Stomach (tissue), 9 donors: ENCODE measurements around the gene FBXL17. TPM values are rescaled to one million over a fixed set of nuclear protein-coding genes. Genes with fewer than 3 reads are reported as not detected.

Source experiments
- DNase-seq, 2 donors: peaks; one replicate each; pipeline versions ENCODE4 v3.0.0 to v3.0.0-alpha.2; 2013 to 2019
- H3K27ac ChIP-seq, 5 donors: fragments of 200-600 bp in 4 of 5; sonication (generic) in 4 of 5; one replicate each; pipeline ENCODE4 v1.5.1; 2013 to 2019; ENCODE audit warnings: mild to moderate bottlenecking in 1 of 5, moderate library complexity in 1 of 5
- H3K27me3 ChIP-seq, 3 donors: fragments of 200-600 bp; sonication (generic); one replicate each; pipeline ENCODE4 v1.5.1; 2017 to 2019; ENCODE audit warnings: mixed run types in 1 of 3
- H3K36me3 ChIP-seq, 4 donors: fragments of 200-600 bp; sonication (generic); 1 replicate in 3 of 4; 2 replicates in 1 of 4; pipeline ENCODE4 v1.5.1; 2016 to 2019
- H3K4me1 ChIP-seq, 4 donors: fragments of 200-600 bp; sonication (generic); one replicate each; pipeline ENCODE4 v1.5.1; 2016 to 2019
- H3K4me3 ChIP-seq, 4 donors: fragments of 200-600 bp; sonication (generic) in 3 of 4; one replicate each; pipeline ENCODE4 v1.5.1; 2016 to 2019; ENCODE audit warnings: mild to moderate bottlenecking in 1 of 4
- H3K9me3 ChIP-seq, 4 donors: fragments of 200-600 bp; sonication (generic); one replicate each; pipeline ENCODE4 v1.5.1; 2016 to 2019
- CTCF ChIP-seq, 7 experiments: fragments of 450-650 bp in 4 of 7; fragments of 200-600 bp in 3 of 7; sonication (generic) in 3 of 7; IDR thresholded peaks; one replicate each; pipeline ENCODE4 v1.5.1; 2016 to 2019; ENCODE audit warnings: antibody characterized with exemption in 7 of 7, control low read depth in 2 of 7, mild to moderate bottlenecking in 1 of 7
- EP300 ChIP-seq: sonication (generic); formaldehyde crosslinking; IDR thresholded peaks from one replicate; pipeline ENCODE4 v1.6.1; 2017; ENCODE audit warnings: antibody characterized with exemption
- POLR2A ChIP-seq, 4 donors: fragments of 450-650 bp; IDR thresholded peaks; one replicate each; pipeline ENCODE4 v1.6.1; 2016; ENCODE audit warnings: antibody characterized with exemption in 4 of 4, control low read depth in 2 of 4, mild to moderate bottlenecking in 1 of 4, moderate library complexity in 1 of 4
- POLR2AphosphoS5 ChIP-seq, 3 donors: sonication (generic); formaldehyde crosslinking; IDR thresholded peaks; one replicate each; pipeline ENCODE4 v1.6.1; 2016; ENCODE audit warnings: antibody characterized with exemption in 3 of 3
- WGBS, 5 donors: extraction: QIAGEN DNeasy Blood & Tissue Kit in 3 of 5; methylation state at CpG; one replicate each; pipeline versions ENCODE4 v1.1.5 to v1.1.7; 2013 to 2018; 5-methylcytosine and 5-hydroxymethylcytosine counted together
- intact Hi-C: fragments of 100-400 bp; cut with DNase I; formaldehyde crosslinking; loops from one replicate; pipeline ENCODE4 v1.15.1; 2023; ENCODE audit warnings: low total_unique reads
- polyA plus RNA-seq, 3 donors: library from polyadenylated mRNA; stranded (reverse); fragments of 200-250 nt; gene quantifications; one replicate each; pipeline ENCODE4 v1.2.3, GENCODE V29; 2013
- total RNA-seq, 5 donors: library from RNA; depleted of rRNA; stranded (reverse); fragments of >200 nt; gene quantifications; one replicate each; pipeline versions ENCODE4 v1.1.0 to v1.2.3, GENCODE V29; 2014 to 2016
- donor health status: healthy with polysubstance abuse.
- donor health status: Bipolar disorder and iron deficiency.
- donor health status: healthy.

The FBXL17 gene
- total and polyA plus RNA-seq, 8 donors, result 3.8 to 28.0 (median 14.4) TPM

DNA sequence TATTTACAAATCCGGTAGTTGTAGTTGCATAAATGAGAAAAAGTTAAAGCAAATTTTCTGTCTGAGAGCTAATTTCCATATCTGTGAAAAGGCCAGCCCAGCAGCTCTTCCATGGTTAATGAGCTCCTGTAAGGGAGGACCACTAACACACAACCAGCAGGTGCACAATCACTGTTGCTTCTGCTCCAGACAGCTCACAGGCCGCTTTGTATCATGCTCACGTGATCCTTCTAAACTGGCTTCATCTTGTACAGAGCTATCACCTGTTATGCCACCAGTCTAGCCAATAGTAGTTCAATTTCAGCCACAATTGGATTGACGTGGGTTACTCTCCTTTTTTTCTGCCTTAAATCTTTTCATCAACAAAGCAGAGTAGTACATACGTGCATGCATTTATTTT is 38.3 kb upstream of the FBXL17 start:
- H3K27me3 ChIP-seq, result peaks cover 0 to 5% (median 2%) of the 10 kb centered on the region in 3 donors
- no peak overlapping the region for H3K4me3 ChIP-seq
- peaks cover 0 to 8% (median 0%) of the 10 kb centered on the region in 4 donors for H3K9me3 ChIP-seq
- H3K36me3 ChIP-seq, result no peaks in the 10 kb centered on the region
- DNase-seq, result no peak
- 76 to 82% (median 81%) methylated on average over 5 of the region's 5 CpGs for WGBS, 5 donors
- no peaks in the 10 kb centered on the region for H3K4me1 ChIP-seq
- TF ChIP-seq POLR2A (IDR thresholded peaks at IDR 0.05), result no peak
- TF ChIP-seq POLR2AphosphoS5 (IDR thresholded peaks at IDR 0.05), result no peak
- TF ChIP-seq CTCF (IDR thresholded peaks at IDR 0.05), result no peak
- no peak for TF ChIP-seq EP300
- no peak overlapping the region for H3K27ac ChIP-seq
- intact Hi-C loops, result no loop called here

DNA sequence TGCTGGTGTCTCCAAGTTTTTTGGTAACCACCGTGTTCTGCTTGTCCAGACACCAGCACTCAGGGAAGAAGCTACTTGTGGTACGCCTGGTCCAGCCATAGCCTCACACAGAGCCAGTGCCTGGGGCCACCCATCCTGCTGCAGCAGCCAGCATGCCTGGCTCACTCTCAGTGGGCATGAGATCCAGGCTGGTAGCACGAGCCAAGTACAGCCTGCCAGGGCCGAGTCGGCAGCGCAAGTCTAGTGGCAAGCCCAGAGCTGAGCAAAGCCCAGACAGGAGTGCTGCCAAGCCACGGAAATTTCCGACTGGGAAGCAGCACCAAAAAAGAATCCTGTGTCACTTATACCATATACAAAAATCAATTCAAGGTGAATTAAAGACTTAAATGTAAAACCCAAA is 36.3 kb upstream of the FBXL17 start:
- DNase-seq, result no peak
- 78 to 86% (median 82%) methylated on average over 6 to 8 of the region's 8 CpGs for WGBS, 5 donors

DNA sequence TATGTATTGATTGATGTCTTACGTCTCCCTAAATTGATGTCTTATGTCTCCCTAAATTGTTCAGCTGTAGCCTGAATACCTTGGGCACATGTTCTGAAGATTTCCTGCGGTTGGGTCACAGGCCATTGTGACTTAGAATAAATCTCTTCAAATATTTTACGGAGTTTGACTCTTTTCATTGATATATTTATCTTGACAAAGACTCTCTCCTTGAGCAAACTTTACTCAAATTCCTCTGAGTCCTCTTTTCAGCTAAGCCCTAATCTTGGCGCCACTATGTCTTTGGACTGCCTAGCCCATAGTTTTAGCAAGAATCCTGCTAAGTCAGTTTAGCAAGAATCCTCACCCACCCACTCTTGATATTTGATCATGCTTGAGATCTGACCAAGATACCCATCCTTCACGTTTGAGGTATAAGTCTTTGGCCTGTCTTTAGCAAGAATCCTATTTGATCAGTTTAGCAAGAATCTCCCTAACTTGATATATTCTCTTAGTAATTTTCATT is 35.3 kb upstream of the FBXL17 start:
- no peaks in the 10 kb centered on the region for H3K36me3 ChIP-seq
- DNase-seq, result no peak
- peaks cover 0 to 5% (median 2%) of the 10 kb centered on the region in 3 donors for H3K27me3 ChIP-seq
- intact Hi-C loops, result no loop called here
- WGBS, 5 donors, result 58 to 72% (median 67%) methylated on average over 5 of the region's 5 CpGs
- H3K4me3 ChIP-seq, result no peak overlapping the region
- H3K27ac ChIP-seq, result no peak overlapping the region
- no peaks in the 10 kb centered on the region for H3K4me1 ChIP-seq
- H3K9me3 ChIP-seq, result no peaks in the 10 kb centered on the region
- TF ChIP-seq EP300 (no peak), CTCF (IDR thresholded peaks at IDR 0.05) (no peak), POLR2AphosphoS5 (IDR thresholded peaks at IDR 0.05) (no peak)

More for the DNA sequence above, 36.3 kb upstream of the FBXL17 start:
- Histone ChIP-seq H3K27ac (no peak overlapping the region), H3K36me3 (no peaks in the 10 kb centered on the region), H3K4me3 (no peak overlapping the region), H3K4me1 (no peaks in the 10 kb centered on the region), H3K27me3 (peaks cover 0 to 5% (median 2%) of the 10 kb centered on the region in 3 donors), H3K9me3 (no peaks in the 10 kb centered on the region)
- TF ChIP-seq POLR2AphosphoS5 (IDR thresholded peaks at IDR 0.05), result no peak
- TF ChIP-seq EP300, result no peak
- TF ChIP-seq CTCF (IDR thresholded peaks at IDR 0.05), result no peak
- no peak for TF ChIP-seq POLR2A (IDR thresholded peaks at IDR 0.05)
- intact Hi-C loops, result no loop called here

- no peak for DNase-seq
- TF ChIP-seq EP300, result no peak
- TF ChIP-seq POLR2A (IDR thresholded peaks at IDR 0.05), result no peak
- TF ChIP-seq POLR2AphosphoS5 (IDR thresholded peaks at IDR 0.05), result no peak
- TF ChIP-seq CTCF (IDR thresholded peaks at IDR 0.05), result no peak
- intact Hi-C loops, result no loop called here
- Histone ChIP-seq H3K4me3 (no peak overlapping the region), H3K27me3 (peaks cover 0 to 5% (median 2%) of the 10 kb centered on the region in 3 donors), H3K9me3 (no peaks in the 10 kb centered on the region), H3K27ac (no peak overlapping the region), H3K4me1 (no peaks in the 10 kb centered on the region), H3K36me3 (no peaks in the 10 kb centered on the region)
These were observed 33.8 kb upstream of the FBXL17 start for GRCh38 chr5:108415726-108416125.
